T-helper 1 cell treated with Interleukin-12 subunit alpha and Interleukin-12 subunit beta and Interleukin-4 antibody, amounts not matched to agents 30 μg/mL and 1 μg/mL, for 36 hours (primary cell): ENCODE results near the gene OXCT2.

Experiments used
- H3K27ac Mint-ChIP-seq: one replicate; pipeline ENCODE4 v1.8.0; 2021; ENCODE audit warnings: mild to moderate bottlenecking, mixed read lengths
- H3K27me3 Mint-ChIP-seq: one replicate; pipeline ENCODE4 v1.8.0; 2021; ENCODE audit warnings: low read depth, mixed read lengths
- H3K36me3 Mint-ChIP-seq: one replicate; pipeline ENCODE4 v1.8.0; 2021; ENCODE audit warnings: low read depth, mixed read lengths
- H3K4me1 Mint-ChIP-seq: one replicate; pipeline ENCODE4 v1.8.0; 2021; ENCODE audit warnings: low read depth, mixed read lengths
- H3K4me3 Mint-ChIP-seq: one replicate; pipeline ENCODE4 v1.8.0; 2021; ENCODE audit warnings: mild to moderate bottlenecking, moderate library complexity, mixed read lengths
- H3K9me3 Mint-ChIP-seq: one replicate; pipeline ENCODE4 v1.8.0; 2021; ENCODE audit warnings: mixed read lengths

The OXCT2 gene

GRCh38 chr1:39761557-39762260 is 9.4 kb downstream of the OXCT2 start:
- H3K4me3 Mint-ChIP-seq = no peak overlapping the region
- H3K4me1 Mint-ChIP-seq = no peaks in the 10 kb centered on the region
- H3K27me3 Mint-ChIP-seq = no peaks in the 10 kb centered on the region
- H3K9me3 Mint-ChIP-seq = no peaks in the 10 kb centered on the region
- H3K27ac Mint-ChIP-seq = no peak overlapping the region
- peaks cover 2% of the 10 kb centered on the region for H3K36me3 Mint-ChIP-seq

GRCh38 chr1:39761016-39761415 is 10.1 kb downstream of the OXCT2 start:
- Mint-ChIP-seq H3K27me3 (no peaks in the 10 kb centered on the region), H3K4me1 (no peaks in the 10 kb centered on the region), H3K9me3 (no peaks in the 10 kb centered on the region), H3K27ac (no peak overlapping the region), H3K36me3 (peaks cover 6% of the 10 kb centered on the region), H3K4me3 (no peak overlapping the region)

- H3K4me1 Mint-ChIP-seq = no peaks in the 10 kb centered on the region
- peaks cover 6% of the 10 kb centered on the region for H3K36me3 Mint-ChIP-seq
- no peaks in the 10 kb centered on the region for H3K9me3 Mint-ChIP-seq
- H3K27me3 Mint-ChIP-seq = no peaks in the 10 kb centered on the region
- no peak overlapping the region for H3K4me3 Mint-ChIP-seq
- H3K27ac Mint-ChIP-seq = no peak overlapping the region
Measured at GRCh38 chr1:39760074-39761008, 10.8 kb downstream of the OXCT2 start.

- H3K27ac Mint-ChIP-seq = no peak overlapping the region
Measured at GRCh38 chr1:39759436-39759726, 11.8 kb downstream of the OXCT2 start.

GRCh38 chr1:39758556-39759435 is 12.4 kb downstream of the OXCT2 start:
- Mint-ChIP-seq H3K9me3 (no peaks in the 10 kb centered on the region), H3K4me1 (no peaks in the 10 kb centered on the region), H3K27ac (no peak overlapping the region), H3K36me3 (peaks cover 8% of the 10 kb centered on the region), H3K4me3 (no peak overlapping the region), H3K27me3 (no peaks in the 10 kb centered on the region)

More at GRCh38 chr1:39759436-39759726, 11.8 kb downstream of the OXCT2 start:
- Mint-ChIP-seq H3K27me3 (no peaks in the 10 kb centered on the region), H3K9me3 (no peaks in the 10 kb centered on the region), H3K4me1 (no peaks in the 10 kb centered on the region), H3K4me3 (no peak overlapping the region), H3K36me3 (peaks cover 6% of the 10 kb centered on the region)

GRCh38 chr1:39757501-39757900 is 13.6 kb downstream of the OXCT2 start:
- Mint-ChIP-seq H3K27me3 (no peaks in the 10 kb centered on the region), H3K9me3 (no peaks in the 10 kb centered on the region), H3K4me1 (no peaks in the 10 kb centered on the region), H3K27ac (no peak overlapping the region), H3K4me3 (no peak overlapping the region), H3K36me3 (peaks cover 15% of the 10 kb centered on the region)

GRCh38 chr1:39755965-39756659 is 15.0 kb downstream of the OXCT2 start:
- no peaks in the 10 kb centered on the region for H3K4me1 Mint-ChIP-seq
- no peaks in the 10 kb centered on the region for H3K9me3 Mint-ChIP-seq
- no peak overlapping the region for H3K4me3 Mint-ChIP-seq
- peaks cover 19% of the 10 kb centered on the region for H3K36me3 Mint-ChIP-seq
- H3K27ac Mint-ChIP-seq = no peak overlapping the region
- no peaks in the 10 kb centered on the region for H3K27me3 Mint-ChIP-seq

- H3K36me3 Mint-ChIP-seq = peaks cover 28% of the 10 kb centered on the region
- no peaks in the 10 kb centered on the region for H3K9me3 Mint-ChIP-seq
- H3K4me1 Mint-ChIP-seq = no peaks in the 10 kb centered on the region
- H3K27me3 Mint-ChIP-seq = no peaks in the 10 kb centered on the region
- H3K4me3 Mint-ChIP-seq = no peak overlapping the region
- H3K27ac Mint-ChIP-seq = no peak overlapping the region
Measured at GRCh38 chr1:39754906-39755504, 16.1 kb downstream of the OXCT2 start.

- Mint-ChIP-seq H3K4me3 (no peak overlapping the region), H3K27ac (no peak overlapping the region), H3K36me3 (peaks cover 34% of the 10 kb centered on the region), H3K27me3 (no peaks in the 10 kb centered on the region), H3K4me1 (no peaks in the 10 kb centered on the region), H3K9me3 (no peaks in the 10 kb centered on the region)
Measured at GRCh38 chr1:39754026-39754570, 17.1 kb downstream of the OXCT2 start.

- H3K4me1 Mint-ChIP-seq = no peaks in the 10 kb centered on the region
- no peak overlapping the region for H3K4me3 Mint-ChIP-seq
- H3K27ac Mint-ChIP-seq = no peak overlapping the region
- H3K9me3 Mint-ChIP-seq = no peaks in the 10 kb centered on the region
- no peaks in the 10 kb centered on the region for H3K27me3 Mint-ChIP-seq
- H3K36me3 Mint-ChIP-seq = peaks cover 37% of the 10 kb centered on the region
Measured at GRCh38 chr1:39753132-39754025, 17.8 kb downstream of the OXCT2 start.

- Mint-ChIP-seq H3K9me3 (no peaks in the 10 kb centered on the region), H3K27ac (no peak overlapping the region), H3K4me3 (no peak overlapping the region), H3K4me1 (no peaks in the 10 kb centered on the region), H3K27me3 (no peaks in the 10 kb centered on the region), H3K36me3 (peaks cover 39% of the 10 kb centered on the region)
Measured at GRCh38 chr1:39752703-39753102, 18.4 kb downstream of the OXCT2 start.

GRCh38 chr1:39751595-39751994 is 19.6 kb downstream of the OXCT2 start:
- H3K27ac Mint-ChIP-seq = no peak overlapping the region
- no peaks in the 10 kb centered on the region for H3K4me1 Mint-ChIP-seq
- H3K27me3 Mint-ChIP-seq = no peaks in the 10 kb centered on the region
- H3K36me3 Mint-ChIP-seq = peaks cover 45% of the 10 kb centered on the region
- H3K9me3 Mint-ChIP-seq = no peaks in the 10 kb centered on the region
- no peak overlapping the region for H3K4me3 Mint-ChIP-seq
